Neural progenitor cell (in vitro differentiated cells): Measurements from ENCODE around the gene ARID3A. TPM values are rescaled to one million over a fixed set of nuclear protein-coding genes. Genes with fewer than 3 reads are reported as not detected.

Source experiments
- DNase-seq: peaks from one replicate; pipeline ENCODE4 v3.0.0-alpha.2; 2016; ENCODE audit warnings: low spot score
- H2AFZ ChIP-seq: fragments of 200-600 bp; sonication (generic); replicated peaks from 2 replicates; pipeline ENCODE4 v1.6.1; 2016; ENCODE audit warnings: antibody characterized with exemption
- H3F3A ChIP-seq: fragments of 200-600 bp; sonication (generic); 2 replicates; pipeline ENCODE4 v1.6.1; 2016; ENCODE audit warnings: antibody characterized with exemption, low read depth
- H3K27ac ChIP-seq: fragments of 200-600 bp; sonication (generic); 2 replicates; pipeline ENCODE4 v1.5.1; 2016; ENCODE audit warnings: mild to moderate bottlenecking
- H3K27me3 ChIP-seq: fragments of 200-600 bp; sonication (generic); 2 replicates; pipeline ENCODE4 v1.6.1; 2016; ENCODE audit warnings: mild to moderate bottlenecking, moderate library complexity
- H3K36me3 ChIP-seq: fragments of 200-600 bp; sonication (generic); 2 replicates; pipeline ENCODE4 v1.5.1; 2016
- H3K4me1 ChIP-seq: fragments of 200-600 bp; sonication (generic); 2 replicates; pipeline ENCODE4 v1.6.1; 2016; ENCODE audit warnings: mixed run types
- H3K4me2 ChIP-seq: fragments of 200-600 bp; sonication (generic); 2 replicates; pipeline ENCODE4 v1.6.1; 2016
- H3K4me3 ChIP-seq: fragments of 200-600 bp; sonication (generic); 2 replicates; pipeline ENCODE4 v1.5.1; 2016
- H3K79me2 ChIP-seq: fragments of 200-600 bp; sonication (generic); 2 replicates; pipeline ENCODE4 v1.6.1; 2016; ENCODE audit warnings: low read depth
- H3K9ac ChIP-seq: fragments of 200-600 bp; sonication (generic); 2 replicates; pipeline ENCODE4 v1.6.1; 2016
- H3K9me3 ChIP-seq: fragments of 200-600 bp; sonication (generic); 2 replicates; pipeline ENCODE4 v1.5.1; 2016; ENCODE audit warnings: low read depth
- H4K20me1 ChIP-seq: fragments of 200-600 bp; sonication (generic); 2 replicates; pipeline ENCODE4 v1.6.1; 2016; ENCODE audit warnings: low read depth
- H3K27ac Mint-ChIP-seq: 3 replicates; pipeline ENCODE4 v1.8.0; 2021; ENCODE audit warnings: mixed read lengths
- H3K27me3 Mint-ChIP-seq: 2 replicates; pipeline ENCODE4 v1.8.0; 2022; ENCODE audit warnings: low read depth, mild to moderate bottlenecking, inconsistent platforms, moderate library complexity, mixed read lengths; ENCODE audit not compliant: insufficient read depth
- H3K36me3 Mint-ChIP-seq: 3 replicates; pipeline ENCODE4 v1.8.0; 2021; ENCODE audit warnings: mixed read lengths
- H3K4me1 Mint-ChIP-seq: 3 replicates; pipeline ENCODE4 v1.8.0; 2021; ENCODE audit warnings: mixed read lengths
- H3K4me3 Mint-ChIP-seq: 3 replicates; pipeline ENCODE4 v1.8.0; 2021; ENCODE audit warnings: mild to moderate bottlenecking, moderate library complexity, mixed read lengths
- H3K9me3 Mint-ChIP-seq: 3 replicates; pipeline ENCODE4 v1.8.0; 2020; ENCODE audit warnings: mixed read lengths
- EZH2 ChIP-seq: fragments of 200-600 bp; sonication (generic); IDR thresholded peaks from 2 replicates; pipeline ENCODE4 v1.6.1; 2017; ENCODE audit warnings: antibody characterized with exemption, mild to moderate bottlenecking, moderate library complexity
- EZH2phosphoT487 ChIP-seq: fragments of 200-600 bp; sonication (generic); IDR thresholded peaks from 2 replicates; pipeline ENCODE4 v1.6.1; 2017; ENCODE audit warnings: antibody characterized with exemption
- total RNA-seq: library from RNA; depleted of rRNA; stranded (reverse); fragments of >200 nt; gene quantifications from 2 replicates; pipeline ENCODE4 v1.2.3, GENCODE V29; 2015; ENCODE audit warnings: low replicate concordance
- TF ChIP-seq, protein P1 (sequence below): fragments of 200-600 bp; sonication (generic); IDR thresholded peaks from 2 replicates; pipeline ENCODE4 v1.5.1; 2017; ENCODE audit warnings: antibody characterized with exemption, mild to moderate bottlenecking

Gene ARID3A
- total RNA-seq, 1 donor from 2014 or later: 25.5 TPM

- H4K20me1 ChIP-seq: peaks cover 70% of the 10 kb centered on the region
- H3K4me1 ChIP-seq: peaks cover 47% of the 10 kb centered on the region
- peaks cover 2% of the 10 kb centered on the region for H3K27me3 Mint-ChIP-seq
- H3K27me3 ChIP-seq: no peaks in the 10 kb centered on the region
- H3F3A ChIP-seq: peaks cover 30% of the 10 kb centered on the region
- H3K4me3 Mint-ChIP-seq: no peak overlapping the region
- no peak for DNase-seq
- no peak overlapping the region for H2AFZ ChIP-seq
- H3K36me3 ChIP-seq: no peaks in the 10 kb centered on the region
- H3K4me1 Mint-ChIP-seq: peaks cover 39% of the 10 kb centered on the region
- H3K9ac ChIP-seq: no peak overlapping the region
- peak overlapping the region; percentile 98 for H3K27ac ChIP-seq
- H3K79me2 ChIP-seq: peaks cover 69% of the 10 kb centered on the region
- H3K4me3 ChIP-seq: no peak overlapping the region
- H3K36me3 Mint-ChIP-seq: peaks cover 2% of the 10 kb centered on the region
- H3K9me3 ChIP-seq: no peaks in the 10 kb centered on the region
- no peaks in the 10 kb centered on the region for H3K9me3 Mint-ChIP-seq
- H3K27ac Mint-ChIP-seq: no peak overlapping the region
- TF ChIP-seq, protein P1, sequence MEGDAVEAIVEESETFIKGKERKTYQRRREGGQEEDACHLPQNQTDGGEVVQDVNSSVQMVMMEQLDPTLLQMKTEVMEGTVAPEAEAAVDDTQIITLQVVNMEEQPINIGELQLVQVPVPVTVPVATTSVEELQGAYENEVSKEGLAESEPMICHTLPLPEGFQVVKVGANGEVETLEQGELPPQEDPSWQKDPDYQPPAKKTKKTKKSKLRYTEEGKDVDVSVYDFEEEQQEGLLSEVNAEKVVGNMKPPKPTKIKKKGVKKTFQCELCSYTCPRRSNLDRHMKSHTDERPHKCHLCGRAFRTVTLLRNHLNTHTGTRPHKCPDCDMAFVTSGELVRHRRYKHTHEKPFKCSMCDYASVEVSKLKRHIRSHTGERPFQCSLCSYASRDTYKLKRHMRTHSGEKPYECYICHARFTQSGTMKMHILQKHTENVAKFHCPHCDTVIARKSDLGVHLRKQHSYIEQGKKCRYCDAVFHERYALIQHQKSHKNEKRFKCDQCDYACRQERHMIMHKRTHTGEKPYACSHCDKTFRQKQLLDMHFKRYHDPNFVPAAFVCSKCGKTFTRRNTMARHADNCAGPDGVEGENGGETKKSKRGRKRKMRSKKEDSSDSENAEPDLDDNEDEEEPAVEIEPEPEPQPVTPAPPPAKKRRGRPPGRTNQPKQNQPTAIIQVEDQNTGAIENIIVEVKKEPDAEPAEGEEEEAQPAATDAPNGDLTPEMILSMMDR: no peak
- TF ChIP-seq EZH2 (no peak), EZH2phosphoT487 (no peak)
- H3K4me2 ChIP-seq: no peak overlapping the region
These were observed 28.4 kb downstream of the ARID3A start for GRCh38 chr19:954272-954671.

GRCh38 chr19:954672-955494 is 29.0 kb downstream of the ARID3A start:
- peak overlapping the region; percentile 98 for H3K27ac ChIP-seq
- no peaks in the 10 kb centered on the region for H3K36me3 ChIP-seq
- H3K4me1 Mint-ChIP-seq: peaks cover 43% of the 10 kb centered on the region
- peaks cover 65% of the 10 kb centered on the region for H4K20me1 ChIP-seq
- H3K4me3 ChIP-seq: no peak overlapping the region
- peaks cover 47% of the 10 kb centered on the region for H3K4me1 ChIP-seq
- H3K79me2 ChIP-seq: peaks cover 75% of the 10 kb centered on the region
- H3K9me3 Mint-ChIP-seq: no peaks in the 10 kb centered on the region
- peaks cover 4% of the 10 kb centered on the region for H3K36me3 Mint-ChIP-seq
- peak overlapping the region; percentile 59 for H3K4me2 ChIP-seq
- no peaks in the 10 kb centered on the region for H3K9me3 ChIP-seq
- peak; percentile 63 for DNase-seq
- peaks cover 30% of the 10 kb centered on the region for H3F3A ChIP-seq
- no peaks in the 10 kb centered on the region for H3K27me3 ChIP-seq
- H3K27ac Mint-ChIP-seq: no peak overlapping the region
- no peak overlapping the region for H3K9ac ChIP-seq
- TF ChIP-seq, protein P1: no peak
- TF ChIP-seq EZH2 (no peak), EZH2phosphoT487 (no peak)
- H3K4me3 Mint-ChIP-seq: no peak overlapping the region
- H3K27me3 Mint-ChIP-seq: peaks cover 2% of the 10 kb centered on the region
- H2AFZ ChIP-seq: no peak overlapping the region

- Histone ChIP-seq H3K79me2 (peaks cover 84% of the 10 kb centered on the region), H3K9me3 (no peaks in the 10 kb centered on the region), H4K20me1 (peaks cover 61% of the 10 kb centered on the region), H3K4me1 (peaks cover 47% of the 10 kb centered on the region), H3K4me3 (no peak overlapping the region), H2AFZ (no peak overlapping the region), H3K27me3 (no peaks in the 10 kb centered on the region), H3K27ac (peak overlapping the region; percentile 98), H3K9ac (no peak overlapping the region), H3K36me3 (no peaks in the 10 kb centered on the region), H3K4me2 (peak overlapping the region; percentile 62), H3F3A (peaks cover 30% of the 10 kb centered on the region)
- Mint-ChIP-seq H3K4me1 (peaks cover 45% of the 10 kb centered on the region), H3K27me3 (peaks cover 4% of the 10 kb centered on the region), H3K27ac (peak overlapping the region; percentile 90), H3K9me3 (no peaks in the 10 kb centered on the region), H3K4me3 (peak overlapping the region; percentile 72), H3K36me3 (peaks cover 4% of the 10 kb centered on the region)
- DNase-seq: peak; percentile 93
- TF ChIP-seq EZH2: no peak
- no peak for TF ChIP-seq EZH2phosphoT487
- TF ChIP-seq, protein P1: no peak
These were observed 30.2 kb downstream of the ARID3A start for GRCh38 chr19:955803-956765.
